DMS79 treated with DMSO at 0.1 percent for 48 hours (cell line): ENCODE results near the gene XIRP2.
"Not testable (repeated sequence)": the region's sequence is repeated elsewhere in the genome, so short reads cannot be mapped to it uniquely, and the experiment has no call there.

Experiments used
- DNase-seq: peaks from one replicate; lab custom pipeline; 2025; lab: John Stamatoyannopoulos, UW

The XIRP2 gene

GRCh38 chr2:167054881-167055280, 166.6 kb downstream of the XIRP2 start:
- DNase-seq: no peak

- no peak for DNase-seq
These were observed 169.2 kb downstream of the XIRP2 start for GRCh38 chr2:167057446-167057845.

GRCh38 chr2:167059173-167059572, 170.9 kb downstream of the XIRP2 start:
- DNase-seq: no peak

GRCh38 chr2:167069855-167070254, 181.6 kb downstream of the XIRP2 start:
- DNase-seq: no peak

GRCh38 chr2:167075708-167076107, 187.4 kb downstream of the XIRP2 start:
- not testable (repeated sequence) for DNase-seq

- DNase-seq: not testable (repeated sequence)
These were observed 210.7 kb downstream of the XIRP2 start for GRCh38 chr2:167098931-167099330.

GRCh38 chr2:167100506-167100905, 212.2 kb downstream of the XIRP2 start:
- no peak for DNase-seq

- no peak for DNase-seq
These were observed 214.9 kb downstream of the XIRP2 start for GRCh38 chr2:167103028-167103756.

GRCh38 chr2:167103757-167104133, 215.5 kb downstream of the XIRP2 start:
- DNase-seq: no peak

- no peak for DNase-seq
These were observed 216.4 kb downstream of the XIRP2 start for GRCh38 chr2:167104691-167105090.

GRCh38 chr2:167109682-167110081, 221.4 kb downstream of the XIRP2 start:
- not testable (repeated sequence) for DNase-seq

GRCh38 chr2:167110345-167110744, 222.1 kb downstream of the XIRP2 start:
- no peak for DNase-seq

GRCh38 chr2:167114018-167114417, 225.7 kb downstream of the XIRP2 start:
- no peak for DNase-seq

- no peak for DNase-seq
These were observed 227.3 kb downstream of the XIRP2 start for GRCh38 chr2:167115541-167115940.

- DNase-seq: no peak
These were observed 234.1 kb downstream of the XIRP2 start for GRCh38 chr2:167122389-167122788.

- DNase-seq: no peak
These were observed 237.9 kb downstream of the XIRP2 start for GRCh38 chr2:167126165-167126564.

GRCh38 chr2:167127135-167127534, 238.9 kb downstream of the XIRP2 start:
- no peak for DNase-seq

- no peak for DNase-seq
These were observed 239.8 kb downstream of the XIRP2 start for GRCh38 chr2:167128130-167128529.

GRCh38 chr2:167132066-167132465, 243.8 kb downstream of the XIRP2 start:
- DNase-seq: no peak

GRCh38 chr2:167132906-167133555, 244.8 kb downstream of the XIRP2 start:
- DNase-seq: no peak

- DNase-seq: no peak
These were observed 245.3 kb downstream of the XIRP2 start for GRCh38 chr2:167133614-167134013.

- DNase-seq: no peak
These were observed 246.2 kb downstream of the XIRP2 start for GRCh38 chr2:167134381-167135072.

GRCh38 chr2:167135706-167136105, 247.4 kb downstream of the XIRP2 start:
- no peak for DNase-seq
